Subcutaneous adipose tissue (tissue), 4 donors: ENCODE measurements around the gene PRSS23. TPM values are rescaled to one million over a fixed set of nuclear protein-coding genes. Genes with fewer than 3 reads are reported as not detected.

Source experiments
- total RNA-seq, 4 donors: library from RNA; depleted of rRNA; stranded (reverse); fragments of >200 nt; gene quantifications; one replicate each; pipeline ENCODE4 v1.1.0, GENCODE V29; 2016
- TF ChIP-seq, protein P1 (sequence below): fragments of 450-650 bp; IDR thresholded peaks from one replicate; pipeline ENCODE4 v1.5.1; 2016; ENCODE audit warnings: low read depth, mild to moderate bottlenecking, control low read depth, antibody characterized with exemption, moderate library complexity

The PRSS23 gene
- total RNA-seq, 4 donors from 2014 or later, result 14.8 to 29.8 (median 23.4) TPM

DNA sequence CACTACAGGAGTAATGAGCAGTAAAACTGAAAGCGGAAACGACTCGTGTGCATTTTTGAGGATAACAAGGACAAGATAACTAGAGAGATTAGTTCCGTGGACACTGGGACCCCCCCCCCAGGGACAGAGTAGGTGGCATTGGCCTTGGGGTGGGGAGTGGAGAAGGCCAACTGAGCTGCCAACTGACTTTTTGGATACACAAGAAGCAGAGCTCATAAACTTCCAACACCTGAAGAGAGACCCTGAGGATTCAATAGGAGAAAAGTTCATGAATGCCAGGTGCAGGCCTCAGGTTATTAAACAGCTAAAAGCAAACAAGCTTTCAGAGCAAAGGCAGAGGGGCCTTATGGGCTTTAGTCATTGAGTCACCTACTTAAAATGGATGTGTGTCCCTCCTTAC is 17.6 kb upstream of the PRSS23 start:
- TF ChIP-seq, protein P1, sequence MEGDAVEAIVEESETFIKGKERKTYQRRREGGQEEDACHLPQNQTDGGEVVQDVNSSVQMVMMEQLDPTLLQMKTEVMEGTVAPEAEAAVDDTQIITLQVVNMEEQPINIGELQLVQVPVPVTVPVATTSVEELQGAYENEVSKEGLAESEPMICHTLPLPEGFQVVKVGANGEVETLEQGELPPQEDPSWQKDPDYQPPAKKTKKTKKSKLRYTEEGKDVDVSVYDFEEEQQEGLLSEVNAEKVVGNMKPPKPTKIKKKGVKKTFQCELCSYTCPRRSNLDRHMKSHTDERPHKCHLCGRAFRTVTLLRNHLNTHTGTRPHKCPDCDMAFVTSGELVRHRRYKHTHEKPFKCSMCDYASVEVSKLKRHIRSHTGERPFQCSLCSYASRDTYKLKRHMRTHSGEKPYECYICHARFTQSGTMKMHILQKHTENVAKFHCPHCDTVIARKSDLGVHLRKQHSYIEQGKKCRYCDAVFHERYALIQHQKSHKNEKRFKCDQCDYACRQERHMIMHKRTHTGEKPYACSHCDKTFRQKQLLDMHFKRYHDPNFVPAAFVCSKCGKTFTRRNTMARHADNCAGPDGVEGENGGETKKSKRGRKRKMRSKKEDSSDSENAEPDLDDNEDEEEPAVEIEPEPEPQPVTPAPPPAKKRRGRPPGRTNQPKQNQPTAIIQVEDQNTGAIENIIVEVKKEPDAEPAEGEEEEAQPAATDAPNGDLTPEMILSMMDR, result no peak

DNA sequence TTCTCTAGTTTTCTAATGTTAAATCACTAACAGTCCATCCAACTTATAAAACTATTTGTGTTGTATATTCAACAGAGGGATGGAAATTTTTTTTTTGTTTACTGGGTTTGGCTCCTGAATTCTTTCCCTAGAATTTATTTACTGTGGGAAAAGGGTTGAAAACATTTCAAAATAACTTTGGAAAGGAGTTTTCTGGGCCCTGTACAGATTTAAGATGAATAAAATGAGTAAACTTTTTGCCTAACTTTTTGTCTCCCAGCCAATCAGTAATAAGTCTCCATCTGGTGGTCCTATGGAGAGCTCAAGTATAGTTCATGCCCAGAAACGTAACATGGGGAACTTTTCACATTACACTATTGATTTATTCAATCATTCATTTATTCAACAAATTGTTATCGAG is 16.7 kb upstream of the PRSS23 start:
- TF ChIP-seq, protein P1, result no peak

DNA sequence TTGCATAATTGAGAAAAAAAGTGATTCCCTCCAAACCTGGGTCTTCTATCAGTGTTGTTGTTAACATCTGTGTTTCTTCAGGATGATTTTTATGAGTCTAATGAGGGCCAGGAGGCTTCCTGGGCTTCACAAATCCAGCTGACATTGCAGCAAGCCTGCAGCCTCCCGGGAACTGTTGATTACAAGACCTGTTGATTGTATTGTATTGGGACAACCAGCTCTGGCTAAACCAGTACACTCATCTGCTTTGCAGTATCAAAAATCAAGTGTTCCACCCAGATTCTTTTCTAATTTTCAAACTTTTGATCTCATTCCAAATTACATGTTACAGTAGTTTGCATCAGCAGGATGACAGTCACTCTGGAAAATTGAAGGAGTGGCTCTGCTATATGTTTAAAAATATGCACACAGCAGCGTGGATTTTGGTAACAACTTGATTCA is 16.1 kb upstream of the PRSS23 start:
- TF ChIP-seq, protein P1, result no peak

DNA sequence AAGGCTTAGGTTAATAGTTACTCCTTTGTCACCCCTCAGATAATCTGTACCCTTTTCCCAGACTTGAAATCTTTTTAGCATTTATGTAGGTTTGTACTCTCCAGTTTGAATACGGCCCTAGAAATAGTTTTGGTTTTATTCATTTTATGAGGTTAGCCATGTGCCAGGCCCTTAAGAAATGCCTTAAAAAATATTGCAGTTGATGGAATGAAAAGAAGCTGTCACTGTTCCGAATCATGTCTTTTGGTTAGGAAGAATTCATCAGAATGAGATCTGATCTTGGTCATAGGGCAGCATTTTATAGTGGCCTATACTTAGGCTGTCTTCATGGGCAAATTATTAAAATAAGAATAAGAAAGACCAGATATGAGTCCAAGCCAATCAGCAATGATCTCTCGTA is 14.8 kb upstream of the PRSS23 start:
- TF ChIP-seq, protein P1, result no peak

DNA sequence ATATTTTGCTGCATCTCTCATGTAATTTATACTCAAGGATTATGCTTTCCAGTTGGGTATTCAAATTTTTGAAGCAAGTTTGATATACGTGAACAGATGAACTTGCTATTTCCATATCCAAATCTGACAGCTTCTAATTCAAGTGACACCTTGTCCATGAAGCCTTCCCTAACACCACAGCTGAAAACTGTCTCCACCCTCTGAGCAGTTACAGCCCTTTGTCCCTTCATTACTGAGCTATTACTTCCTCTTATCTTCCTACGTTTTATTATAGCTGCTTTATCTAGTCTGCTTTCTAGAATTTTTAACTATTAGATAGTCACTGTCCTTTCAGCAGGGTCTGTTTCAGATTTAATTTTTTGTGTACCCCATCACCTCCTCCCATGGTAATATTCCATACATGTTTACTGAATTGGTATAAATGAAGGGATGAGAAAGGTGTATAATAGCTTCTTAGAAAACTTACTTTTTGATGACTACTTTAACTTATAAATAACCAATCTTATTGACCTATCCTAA is 13.3 kb upstream of the PRSS23 start:
- TF ChIP-seq, protein P1, result no peak

DNA sequence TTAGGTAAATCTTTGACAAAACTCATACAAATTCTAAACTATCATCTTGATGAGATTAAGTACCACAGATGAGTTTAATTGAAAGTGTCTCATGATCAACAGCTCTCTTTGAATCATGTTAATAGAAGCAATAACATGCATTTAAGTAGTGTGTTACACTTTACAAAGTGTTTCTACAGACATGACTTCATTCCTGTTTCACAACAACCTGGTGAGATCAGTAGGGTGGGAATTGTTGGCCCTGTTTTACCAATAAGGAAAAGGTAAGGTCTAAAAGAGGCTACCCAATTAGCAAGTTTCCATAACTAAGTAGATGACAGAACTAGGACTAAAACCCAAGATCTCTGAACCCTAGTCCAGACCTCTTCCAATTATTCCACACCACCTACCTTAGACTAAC is 12.7 kb upstream of the PRSS23 start:
- TF ChIP-seq, protein P1, result no peak

DNA sequence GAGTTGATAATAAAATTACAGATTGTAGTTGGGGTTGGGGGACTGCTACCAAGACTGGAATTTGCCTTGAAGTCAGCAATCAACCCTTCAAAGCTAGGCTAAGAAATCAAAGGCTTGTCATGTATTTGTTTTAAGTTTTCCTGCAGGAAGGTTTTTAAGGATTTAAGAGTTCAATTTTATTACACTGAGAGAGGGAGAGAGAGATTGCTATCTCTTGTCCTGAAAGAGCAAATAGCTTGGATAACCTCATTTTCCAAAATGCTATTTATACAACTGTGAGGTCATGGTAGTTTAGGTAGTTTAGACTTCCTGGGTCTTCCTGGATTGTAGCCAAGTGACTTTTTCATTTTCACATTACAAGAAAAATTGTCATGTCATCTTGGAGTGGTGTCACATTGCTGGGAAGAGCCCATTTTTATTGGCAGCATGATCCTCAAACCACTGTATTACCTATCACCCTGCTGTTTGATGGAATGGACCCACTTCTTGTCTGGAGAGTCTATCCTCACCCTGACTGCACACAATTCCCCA is 10.1 kb upstream of the PRSS23 start:
- TF ChIP-seq, protein P1, result no peak
